Stimulated activated CD4-positive, alpha-beta T cell treated with anti-CD3 and anti-CD28 coated beads, TNF-alpha, amount 100 ng/mL, for 24 hours (primary cell): ENCODE results near the gene CD63.

Experiments used
- DNase-seq, 3 experiments: peaks; one replicate each; pipeline ENCODE4 v3.0.0-alpha.2; 2020; ENCODE audit warnings: low read depth in 3 of 3

Gene CD63

DNA sequence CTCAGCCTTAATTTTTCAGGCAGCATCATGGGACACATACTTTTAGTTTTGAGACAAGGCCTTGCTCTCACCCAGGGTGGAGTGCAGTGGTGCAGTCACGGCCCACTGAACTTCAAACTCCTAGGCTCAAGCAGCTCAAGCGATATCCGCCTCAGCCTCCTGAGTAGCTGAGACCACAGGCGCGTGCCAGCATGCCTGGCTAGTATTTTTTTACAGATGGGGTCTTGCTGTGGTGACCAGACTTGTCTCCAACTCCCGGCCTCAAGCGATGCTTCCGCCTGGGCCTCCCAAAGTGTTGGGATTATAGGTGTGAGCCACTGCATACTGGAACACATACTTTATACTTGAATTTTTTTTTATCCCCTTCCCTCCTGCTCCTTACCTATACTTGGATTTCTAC lies 5.9 kb downstream of the CD63 start:
- DNase-seq, result no peak

DNA sequence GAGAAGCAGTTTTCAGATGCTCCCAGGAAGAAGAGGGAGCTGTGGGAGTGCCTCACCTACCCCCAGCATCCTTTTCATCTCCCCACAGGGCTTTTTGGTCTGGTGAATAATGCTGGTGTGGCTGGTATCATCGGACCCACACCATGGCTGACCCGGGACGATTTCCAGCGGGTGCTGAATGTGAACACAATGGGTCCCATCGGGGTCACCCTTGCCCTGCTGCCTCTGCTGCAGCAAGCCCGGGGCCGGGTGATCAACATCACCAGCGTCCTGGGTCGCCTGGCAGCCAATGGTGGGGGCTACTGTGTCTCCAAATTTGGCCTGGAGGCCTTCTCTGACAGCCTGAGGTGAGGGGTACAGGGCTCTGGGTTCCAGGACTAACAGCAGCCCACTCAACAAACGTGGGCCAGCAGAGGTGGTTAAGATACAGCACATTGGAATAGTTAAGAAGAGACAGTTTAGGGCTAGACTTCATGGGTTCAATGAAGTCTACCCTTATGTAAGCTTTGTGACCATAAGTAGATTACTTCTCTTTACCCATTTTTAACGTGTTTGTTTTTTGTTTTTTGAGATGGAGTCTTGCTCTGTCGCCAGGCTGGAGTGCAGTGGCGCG lies 7.1 kb downstream of the CD63 start:
- DNase-seq, result no peak

DNA sequence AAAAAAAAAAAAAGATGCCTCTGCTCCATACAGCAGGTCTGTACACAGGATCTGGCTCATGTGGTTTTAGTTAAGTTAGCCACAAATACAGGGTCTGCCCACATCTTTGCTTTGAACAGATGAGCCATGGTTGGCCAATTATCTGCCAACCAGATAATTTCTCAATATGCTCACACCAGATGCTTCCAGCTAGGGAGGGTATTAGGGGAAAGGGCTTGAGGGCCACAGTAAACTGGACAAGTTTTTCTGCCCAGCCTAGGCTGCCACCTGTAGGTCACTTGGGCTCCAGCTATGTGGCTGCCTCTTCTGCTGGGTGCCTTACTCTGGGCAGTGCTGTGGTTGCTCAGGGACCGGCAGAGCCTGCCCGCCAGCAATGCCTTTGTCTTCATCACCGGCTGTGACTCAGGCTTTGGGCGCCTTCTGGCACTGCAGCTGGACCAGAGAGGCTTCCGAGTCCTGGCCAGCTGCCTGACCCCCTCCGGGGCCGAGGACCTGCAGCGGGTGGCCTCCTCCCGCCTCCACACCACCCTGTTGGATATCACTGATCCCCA lies 7.8 kb downstream of the CD63 start:
- no peak for DNase-seq

DNA sequence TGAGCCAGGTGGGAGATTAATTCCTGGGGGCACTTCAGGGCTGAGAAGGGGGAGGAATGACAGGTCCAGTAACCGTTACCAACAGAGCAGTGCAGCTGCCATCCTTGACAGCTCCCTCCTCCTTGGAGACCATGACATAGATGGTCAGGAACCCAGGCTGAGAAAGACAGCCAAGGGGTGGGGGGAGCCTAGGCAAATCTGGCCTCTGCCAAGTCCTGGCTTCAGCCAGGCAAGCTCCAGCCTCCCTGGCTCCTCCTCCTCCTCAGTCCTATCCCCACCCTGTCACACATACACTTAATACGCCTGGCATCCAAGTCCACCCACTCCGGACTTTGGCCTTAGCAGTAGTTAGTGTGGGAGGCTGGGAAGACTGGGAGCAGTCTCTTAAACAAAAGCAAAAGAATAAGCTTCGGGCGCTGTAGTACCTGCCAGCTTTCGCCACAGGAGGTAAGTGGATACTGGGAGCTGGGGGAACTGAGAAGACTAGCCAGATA lies 8.7 kb downstream of the CD63 start, which contains the start of gene RDH5:
RDH5 (plus strand) TSS at position 323 of the 494 bp plus-strand sequence. CDS start 792 bp downstream, outside the sequence.
- no peak for DNase-seq

DNA sequence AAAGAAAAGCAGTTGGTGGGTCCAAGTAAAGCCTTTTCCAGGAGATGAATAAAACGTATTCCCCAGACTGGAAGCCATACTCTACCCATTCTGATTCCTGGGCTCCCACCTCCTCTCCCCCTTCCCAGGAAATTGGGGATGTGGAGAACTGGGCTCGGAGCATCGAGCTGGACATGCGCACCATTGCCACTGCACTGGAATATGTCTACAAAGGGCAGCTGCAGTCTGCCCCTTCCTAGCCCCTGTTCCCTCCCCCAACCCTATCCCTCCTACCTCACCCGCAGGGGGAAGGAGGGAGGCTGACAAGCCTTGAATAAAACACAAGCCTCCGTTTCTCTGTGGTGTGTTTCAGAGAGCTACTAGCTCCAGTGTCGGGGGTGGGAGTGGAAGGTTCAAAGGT lies 9.4 kb downstream of the CD63 start:
- DNase-seq, result no peak

DNA sequence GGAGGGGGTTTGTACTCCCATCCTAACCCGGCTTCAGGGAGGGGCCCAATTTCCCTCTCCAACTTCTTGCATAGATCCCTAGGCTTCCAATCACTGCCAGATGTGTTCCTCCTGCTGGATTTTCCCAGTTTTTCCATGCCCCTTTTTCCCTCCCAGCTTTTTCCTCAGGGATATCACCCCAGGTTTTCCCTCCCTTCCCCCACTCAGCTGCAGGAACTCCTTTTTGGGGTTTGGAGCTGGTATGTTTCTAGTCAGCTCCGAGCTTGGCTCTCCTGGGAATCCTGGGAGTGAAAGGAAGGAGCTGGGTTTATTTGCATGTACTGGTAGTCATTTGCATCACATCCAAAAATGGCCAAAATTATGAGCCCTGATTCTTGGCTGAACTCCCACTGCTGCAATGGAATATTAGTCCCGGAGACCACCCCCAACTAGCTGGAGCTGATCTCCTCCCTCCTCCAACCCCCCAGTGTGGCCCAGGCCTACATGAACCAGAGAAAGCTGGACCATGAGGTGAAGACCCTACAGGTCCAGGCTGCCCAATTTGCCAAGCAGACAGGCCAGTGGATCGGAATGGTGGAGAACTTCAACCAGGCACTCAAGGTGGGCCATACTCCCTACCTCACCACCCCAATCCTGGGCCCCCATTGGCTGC lies 10.1 kb downstream of the CD63 start:
- no peak for DNase-seq

DNA sequence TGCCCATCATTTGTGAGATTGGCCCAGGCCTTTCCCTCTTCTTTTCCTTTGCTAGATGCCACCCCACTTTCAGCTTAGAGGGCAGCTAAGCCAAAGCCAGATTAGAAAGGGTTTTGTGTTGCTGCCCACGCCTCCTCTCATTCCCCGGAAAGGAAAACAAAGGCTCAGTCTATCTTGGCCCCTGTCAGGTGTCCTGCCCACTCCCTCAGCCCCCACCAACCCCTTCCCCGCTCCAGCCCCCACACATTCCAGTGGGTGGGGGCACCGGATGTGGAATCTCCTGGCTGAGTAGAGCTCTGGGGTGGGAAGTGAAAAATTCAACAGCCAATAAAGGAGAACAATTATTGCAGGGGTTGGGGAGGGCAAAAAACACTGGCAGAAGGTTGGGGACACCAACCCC lies 10.8 kb downstream of the CD63 start:
- no peak for DNase-seq

DNA sequence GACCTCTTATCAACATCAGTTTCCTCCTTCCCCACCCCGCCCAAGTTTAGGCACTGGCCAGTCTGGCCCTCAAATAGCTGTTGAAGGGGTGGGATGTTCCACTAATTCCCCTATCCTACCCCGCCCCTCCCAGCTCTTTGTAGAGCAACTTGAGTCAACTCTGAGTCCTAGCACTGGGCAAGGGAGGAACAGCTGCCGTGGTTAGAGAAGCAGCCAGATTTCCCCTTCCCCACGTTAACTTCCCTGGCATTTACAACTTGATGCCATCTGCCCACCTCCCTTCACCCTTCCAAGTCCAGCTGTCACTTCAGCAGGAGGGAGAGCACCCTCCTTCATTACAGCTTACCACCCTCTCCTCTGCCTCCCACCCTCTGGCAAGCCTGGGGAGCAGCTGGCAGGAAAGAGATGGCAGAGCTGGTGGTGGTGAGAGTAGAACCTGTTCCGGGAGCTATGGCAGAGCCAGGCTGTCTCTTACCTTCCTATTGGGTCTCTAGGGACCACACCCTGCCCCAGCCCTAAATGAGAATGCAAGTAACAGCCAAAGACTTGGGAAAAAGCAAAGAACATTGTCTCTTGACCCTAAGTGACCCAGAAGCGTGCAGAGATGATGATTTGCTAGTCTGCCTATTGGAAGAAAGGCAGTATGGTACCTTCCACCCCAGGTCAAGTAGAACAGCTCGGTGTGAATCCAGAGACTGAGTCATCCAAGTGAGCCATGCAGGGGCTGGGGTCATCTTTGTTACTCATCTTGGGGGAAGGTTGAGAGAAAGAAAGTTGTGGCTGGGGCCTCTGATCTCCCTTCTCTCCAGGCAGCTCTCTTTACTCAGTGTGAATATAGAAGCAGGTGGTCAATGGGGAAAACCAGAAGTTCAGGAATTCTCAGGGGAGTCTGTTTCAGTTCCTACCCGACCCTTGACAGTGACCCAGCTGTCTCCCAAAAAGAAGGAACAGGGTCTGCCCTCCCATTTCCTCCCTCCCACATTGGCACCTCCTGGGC lies 11.5 kb downstream of the CD63 start:
- DNase-seq, result no peak

DNA sequence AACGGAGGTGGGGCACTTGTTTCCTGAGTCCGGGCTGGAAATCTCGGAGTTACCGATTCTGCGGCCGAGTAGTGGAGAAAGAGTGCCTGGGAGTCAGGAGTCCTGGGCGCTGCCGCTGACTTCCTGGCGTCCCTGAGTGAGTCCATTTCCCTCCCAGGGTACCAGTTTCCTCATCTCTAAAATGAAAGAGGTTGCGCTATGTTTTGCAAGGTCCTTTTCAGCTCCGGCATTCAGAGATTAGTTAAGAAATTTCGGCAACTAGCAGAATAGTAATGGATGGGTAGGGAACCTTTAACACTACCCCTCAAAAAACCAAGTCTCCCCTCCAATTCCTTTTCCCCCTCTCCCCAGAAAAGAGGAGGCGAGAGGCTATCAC lies 12.2 kb downstream of the CD63 start:
- no peak for DNase-seq

DNA sequence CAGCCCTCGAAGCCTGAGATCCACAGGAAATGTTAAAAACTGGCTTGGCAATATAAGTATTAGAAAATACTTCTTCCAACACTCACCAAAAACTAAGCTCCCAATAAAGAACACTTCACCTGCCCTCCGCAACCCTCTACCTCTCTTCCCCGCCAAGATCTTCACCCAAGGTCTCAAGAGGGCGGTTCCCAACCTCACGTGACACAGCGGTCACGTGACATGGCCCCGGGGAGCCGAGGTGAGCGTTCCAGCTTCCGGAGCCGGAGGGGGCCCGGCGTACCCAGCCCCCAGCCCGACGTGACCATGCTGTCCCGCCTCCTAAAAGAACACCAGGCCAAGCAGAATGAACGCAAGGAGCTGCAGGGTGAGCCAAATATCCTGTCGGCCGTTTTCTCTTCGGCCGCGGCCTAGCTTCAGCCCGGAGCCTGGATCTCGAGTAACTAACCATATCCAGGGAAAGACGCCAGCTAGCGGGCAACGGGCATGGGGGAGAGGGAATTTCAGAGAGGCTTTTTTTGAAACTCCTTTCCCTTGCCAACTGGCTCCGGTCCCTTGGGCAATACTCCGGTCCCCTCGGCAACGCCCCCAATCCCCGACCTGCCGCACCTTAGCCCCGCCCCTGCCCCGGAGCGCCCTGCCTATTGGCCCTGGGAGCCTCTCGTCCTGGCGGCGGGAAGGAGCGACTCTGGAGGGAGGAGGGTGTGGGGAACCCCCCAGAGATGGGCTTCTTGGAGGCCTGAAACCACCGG lies 12.8 kb downstream of the CD63 start, which contains the start of gene BLOC1S1:
BLOC1S1 (plus strand) TSS at position 214 of the 749 bp plus-strand sequence; CDS start at position 220, 6 bp downstream.
- DNase-seq, result peak; percentile 90 to 96 (median 91)

DNA sequence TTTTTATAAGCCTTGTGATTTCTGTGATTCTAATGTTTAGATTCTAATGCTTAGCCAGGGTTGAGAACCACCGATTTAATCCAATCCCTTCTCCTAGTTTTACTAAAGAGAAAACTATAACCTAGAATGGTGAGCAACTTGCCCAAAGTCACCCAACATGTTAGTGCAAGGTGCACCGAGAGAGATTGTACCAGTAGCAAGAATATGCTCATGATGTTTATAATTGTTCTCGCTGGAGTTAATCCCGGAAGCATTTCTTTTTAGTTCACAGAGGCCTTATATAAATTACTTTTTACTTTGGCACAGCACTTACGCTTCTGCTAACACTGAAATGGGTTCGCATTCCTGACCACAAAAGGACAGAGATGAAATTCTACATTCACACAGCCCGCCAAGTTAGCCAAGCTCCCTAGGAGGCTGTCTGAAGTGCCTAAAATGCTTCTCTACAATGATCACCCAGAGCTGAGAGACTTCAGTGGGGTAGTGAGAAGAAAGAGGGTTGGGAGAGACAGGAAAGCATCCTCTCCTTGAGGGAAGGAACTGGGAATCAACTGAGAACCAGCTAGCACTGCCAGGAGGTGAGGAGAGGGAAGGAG lies 13.5 kb downstream of the CD63 start:
- no peak for DNase-seq

DNA sequence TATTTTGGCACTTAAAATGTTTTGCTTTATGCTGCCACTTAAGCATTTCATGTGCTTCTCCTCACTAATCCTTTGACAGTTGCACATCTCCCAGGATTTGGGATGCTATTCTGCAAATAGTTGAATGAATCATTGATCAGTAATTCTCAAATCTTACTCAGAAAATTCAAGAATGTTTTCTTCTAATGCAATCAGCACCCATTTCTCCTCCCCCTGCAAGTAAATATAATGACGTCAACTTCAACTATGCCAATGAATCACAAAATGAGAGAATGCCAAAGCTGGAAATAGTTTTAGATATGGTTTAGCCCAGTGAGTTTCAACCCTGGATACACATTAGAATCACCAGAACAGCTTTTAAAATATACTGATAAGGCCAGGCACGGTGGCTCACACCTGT lies 15.1 kb downstream of the CD63 start:
- DNase-seq, result no peak

DNA sequence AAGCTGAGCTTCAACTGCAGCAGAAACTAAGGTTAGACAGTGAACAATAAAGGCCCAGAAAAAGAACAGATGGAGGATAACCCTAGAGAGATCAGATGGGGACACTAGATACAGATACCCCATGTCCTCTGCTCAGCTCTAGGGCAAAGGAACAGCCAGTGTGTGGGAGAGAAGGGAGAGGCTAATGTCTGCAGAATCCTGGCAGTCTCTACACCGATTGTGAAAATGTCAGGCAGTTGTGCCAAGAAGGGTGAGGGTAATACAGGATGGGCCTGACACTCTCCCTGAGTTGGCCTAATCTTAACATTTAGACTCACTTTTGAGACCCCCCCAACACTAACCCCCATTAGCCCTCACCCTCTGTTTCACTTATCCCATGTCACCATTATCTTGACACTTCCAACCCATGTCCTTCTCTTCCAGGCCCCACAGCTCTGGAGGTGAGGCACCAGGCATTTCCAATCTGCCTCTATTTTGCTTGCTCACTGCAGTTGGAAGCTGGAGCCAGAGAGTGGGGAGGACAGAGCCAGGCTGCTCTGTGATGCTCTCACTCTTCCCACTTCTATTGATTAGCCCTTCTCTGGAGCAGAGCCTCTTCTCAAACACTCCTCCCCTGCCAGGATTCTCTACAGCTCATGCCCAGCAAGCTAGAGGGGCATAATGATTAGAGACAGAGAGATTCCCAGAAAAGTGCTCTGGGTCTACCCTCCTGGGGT lies 16.0 kb downstream of the CD63 start:
- no peak for DNase-seq

DNA sequence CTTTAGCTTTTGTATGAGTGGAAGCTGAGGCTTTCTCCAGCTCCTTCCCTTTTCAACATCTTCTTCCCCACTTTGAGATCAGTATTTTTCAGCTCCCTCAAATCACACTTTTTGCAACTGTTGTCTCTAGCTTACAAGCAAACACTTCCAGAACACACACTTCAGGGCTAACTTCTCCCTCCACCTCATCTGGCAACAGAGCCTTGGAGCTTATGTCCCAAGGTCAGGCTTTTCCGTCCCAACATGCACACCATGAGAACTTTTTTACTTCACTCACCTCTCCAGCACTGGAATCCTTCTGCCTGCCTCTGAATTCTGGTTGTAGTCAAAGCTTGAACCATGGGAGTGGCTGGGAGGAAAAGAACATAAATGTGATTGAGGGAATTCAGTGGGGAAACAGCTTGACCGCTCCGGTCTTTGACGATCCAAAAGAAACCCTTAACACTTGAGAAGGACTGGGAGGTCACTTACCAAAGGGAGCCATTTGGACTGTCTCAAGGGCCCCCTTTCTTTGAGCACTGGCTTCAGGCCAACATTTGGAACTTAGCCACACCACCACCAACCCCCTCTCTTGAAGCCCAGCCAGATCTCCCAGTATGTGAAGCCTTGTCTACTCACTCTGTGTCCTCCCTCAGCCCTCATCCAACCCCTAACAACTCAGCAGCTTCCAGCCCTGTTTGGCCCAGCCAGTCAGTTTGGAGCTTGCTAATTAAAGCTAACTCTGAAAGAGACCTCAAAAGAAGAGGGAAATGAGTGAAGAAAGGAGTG lies 16.8 kb downstream of the CD63 start:
- no peak for DNase-seq

DNA sequence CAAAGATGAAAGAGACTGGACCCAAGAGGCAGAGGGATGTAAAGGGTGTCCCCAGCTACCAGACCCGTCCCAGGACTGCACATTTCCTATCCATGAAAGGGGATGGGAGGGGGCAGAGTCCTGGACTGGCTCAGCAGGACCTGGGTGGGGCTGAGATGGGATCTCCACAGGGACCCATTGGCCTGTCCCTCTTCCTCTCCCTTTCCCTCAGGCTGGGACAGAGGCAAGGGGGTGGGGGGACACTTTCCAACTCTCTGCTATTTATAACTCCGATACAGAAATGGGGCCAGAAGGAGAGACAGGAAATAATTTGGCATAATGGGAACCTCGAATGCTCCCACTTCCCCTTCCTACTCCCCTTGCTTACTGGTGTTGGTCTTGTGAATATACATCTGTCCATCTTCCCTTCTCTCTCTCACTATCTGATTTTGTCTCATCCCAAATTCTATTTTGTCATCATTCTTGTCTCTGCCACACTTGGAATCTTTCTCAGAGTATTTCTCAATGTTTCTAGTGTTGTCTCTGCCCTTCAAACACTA lies 20.0 kb downstream of the CD63 start:
- DNase-seq, result no peak

DNA sequence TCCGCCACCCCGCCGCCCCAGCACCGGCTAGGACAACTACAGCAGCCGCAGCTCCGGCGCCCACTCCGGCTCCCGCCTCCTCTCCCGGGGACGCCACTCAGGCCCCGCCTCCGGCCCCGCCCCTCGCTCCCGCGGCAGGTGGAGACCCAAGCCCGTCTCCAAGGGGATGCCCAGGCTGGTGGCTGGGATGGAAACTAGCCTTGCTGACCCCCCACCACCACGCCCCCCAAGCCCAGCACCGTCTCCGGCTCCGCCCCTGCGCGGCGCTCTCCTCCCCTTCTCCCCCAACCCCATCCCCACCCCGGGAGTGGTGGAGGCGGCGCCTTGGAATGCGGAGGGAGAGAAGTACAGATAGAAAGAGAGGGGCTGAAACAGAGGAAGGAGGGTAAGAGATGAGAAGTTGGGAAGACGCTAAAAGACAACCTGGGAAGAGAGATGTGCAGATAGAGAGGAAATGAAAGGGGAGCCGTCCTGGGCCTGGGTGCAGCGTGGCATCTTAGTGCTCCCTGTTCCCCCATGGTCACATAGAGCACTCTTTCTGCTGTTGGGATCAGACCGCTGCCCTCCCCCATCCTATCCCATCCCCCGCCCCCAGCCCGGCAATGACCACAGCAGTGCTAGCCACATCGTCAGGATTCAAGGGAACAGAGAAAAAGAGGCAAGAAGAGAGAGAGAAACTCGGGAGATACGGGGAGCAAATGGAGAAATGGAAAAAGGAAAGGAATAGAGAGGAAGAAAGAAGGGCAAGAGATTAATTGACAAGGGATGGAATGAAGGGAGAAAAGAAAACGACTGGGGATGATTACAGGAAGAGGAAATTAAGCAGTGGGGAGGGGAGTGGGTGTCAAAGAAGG lies 20.7 kb downstream of the CD63 start, which contains the start of gene ITGA7:
ITGA7 (minus strand) TSS at position 64 of the 854 bp plus-strand sequence. CDS start 222 bp downstream, outside the sequence.
- DNase-seq, result peak; percentile 38 to 70 (median 41)

DNA sequence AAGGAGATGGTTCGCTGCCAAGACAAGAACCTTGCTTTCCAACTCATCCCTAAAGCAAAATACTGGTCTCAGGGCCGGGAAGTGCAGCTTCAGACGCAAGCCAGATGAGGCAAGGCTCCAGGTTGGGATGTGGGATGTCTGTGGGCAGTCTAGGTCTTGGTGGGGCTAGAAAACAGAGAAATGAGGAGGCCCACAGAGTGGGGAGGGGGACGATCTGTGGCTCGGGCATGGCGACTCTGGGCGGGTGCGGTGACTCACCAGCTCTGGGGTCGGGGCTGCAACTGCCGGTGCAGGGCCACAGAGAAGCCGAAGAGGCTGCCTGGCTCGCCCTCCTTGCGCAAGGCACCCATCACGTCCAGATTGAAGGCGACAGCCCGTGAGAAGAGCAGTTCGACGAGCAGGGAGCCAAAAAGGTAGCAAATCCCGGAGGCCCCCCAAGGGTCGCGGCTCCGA lies 21.6 kb downstream of the CD63 start:
- no peak for DNase-seq
